Kasumi-1 (cell line): ENCODE data around the gene FUCA1.
"Not testable (repeated sequence)": the region's sequence is repeated elsewhere in the genome, so short reads cannot be mapped to it uniquely, and the experiment has no call there.

Experiments
- DNase-seq, 2 experiments: peaks; one replicate each; lab custom pipeline; 2025; lab: John Stamatoyannopoulos, UW

Gene FUCA1

GRCh38 chr1:23837908-23838307 is 30.2 kb downstream of the FUCA1 start:
- DNase-seq = no peak

- DNase-seq = peak in 1 of 2 experiments; percentile 1
Measured at GRCh38 chr1:23836037-23836436, 32.1 kb downstream of the FUCA1 start.

- not testable (repeated sequence) for DNase-seq
Measured at GRCh38 chr1:23834156-23834555, 33.9 kb downstream of the FUCA1 start.

GRCh38 chr1:23827717-23828116 is 40.4 kb downstream of the FUCA1 start:
- no peak for DNase-seq

GRCh38 chr1:23826590-23826989 is 41.5 kb downstream of the FUCA1 start:
- not testable (repeated sequence) for DNase-seq

- no peak for DNase-seq
Measured at GRCh38 chr1:23825762-23826522, 42.1 kb downstream of the FUCA1 start.

- DNase-seq = peak; percentile 78 to 91
Measured at GRCh38 chr1:23825076-23825761, 42.9 kb downstream of the FUCA1 start, which contains the start of gene HMGCL. Gene HMGCL, minus strand, starts transcription at chr1:23825429. Its CDS starts 14 bp downstream, at chr1:23825415.

GRCh38 chr1:23824711-23825075 is 43.4 kb downstream of the FUCA1 start:
- DNase-seq = no peak

- DNase-seq = no peak
Measured at GRCh38 chr1:23823767-23824166, 44.3 kb downstream of the FUCA1 start.

- no peak for DNase-seq
Measured at GRCh38 chr1:23817633-23818032, 50.5 kb downstream of the FUCA1 start.

- peak; percentile 34 to 53 for DNase-seq
Measured at GRCh38 chr1:23816906-23817305, 51.2 kb downstream of the FUCA1 start.

GRCh38 chr1:23816361-23816760 is 51.7 kb downstream of the FUCA1 start:
- no peak for DNase-seq

GRCh38 chr1:23814016-23814415 is 54.1 kb downstream of the FUCA1 start:
- DNase-seq = no peak

- peak; percentile 92 to 96 for DNase-seq
Measured at GRCh38 chr1:23810818-23811540, 57.1 kb downstream of the FUCA1 start.

- peak; percentile 91 to 96 for DNase-seq
Measured at GRCh38 chr1:23809751-23810171, 58.3 kb downstream of the FUCA1 start.

- peak; percentile 8 to 20 for DNase-seq
Measured at GRCh38 chr1:23807453-23807852, 60.6 kb downstream of the FUCA1 start.

GRCh38 chr1:23806280-23806679 is 61.8 kb downstream of the FUCA1 start:
- DNase-seq = no peak

GRCh38 chr1:23805025-23805424 is 63.1 kb downstream of the FUCA1 start:
- no peak for DNase-seq

- no peak for DNase-seq
Measured at GRCh38 chr1:23804183-23804835, 63.8 kb downstream of the FUCA1 start.

GRCh38 chr1:23803674-23804073 is 64.4 kb downstream of the FUCA1 start:
- no peak for DNase-seq

- DNase-seq = not testable (repeated sequence)
Measured at GRCh38 chr1:23802809-23803342, 65.2 kb downstream of the FUCA1 start.

GRCh38 chr1:23801876-23802275 is 66.2 kb downstream of the FUCA1 start:
- no peak for DNase-seq
